HG03139 (cell line): ENCODE results near the gene GALE.
"Not testable (repeated sequence)": the region's sequence is repeated elsewhere in the genome, so short reads cannot be mapped to it uniquely, and the experiment has no call there.

Experiments used
- ATAC-seq: cut with Tn5 transposase; IDR thresholded peaks from one replicate; pipeline ENCODE4 v1.9.1; 2021; ENCODE audit not compliant: unreplicated experiment

GALE gene

DNA sequence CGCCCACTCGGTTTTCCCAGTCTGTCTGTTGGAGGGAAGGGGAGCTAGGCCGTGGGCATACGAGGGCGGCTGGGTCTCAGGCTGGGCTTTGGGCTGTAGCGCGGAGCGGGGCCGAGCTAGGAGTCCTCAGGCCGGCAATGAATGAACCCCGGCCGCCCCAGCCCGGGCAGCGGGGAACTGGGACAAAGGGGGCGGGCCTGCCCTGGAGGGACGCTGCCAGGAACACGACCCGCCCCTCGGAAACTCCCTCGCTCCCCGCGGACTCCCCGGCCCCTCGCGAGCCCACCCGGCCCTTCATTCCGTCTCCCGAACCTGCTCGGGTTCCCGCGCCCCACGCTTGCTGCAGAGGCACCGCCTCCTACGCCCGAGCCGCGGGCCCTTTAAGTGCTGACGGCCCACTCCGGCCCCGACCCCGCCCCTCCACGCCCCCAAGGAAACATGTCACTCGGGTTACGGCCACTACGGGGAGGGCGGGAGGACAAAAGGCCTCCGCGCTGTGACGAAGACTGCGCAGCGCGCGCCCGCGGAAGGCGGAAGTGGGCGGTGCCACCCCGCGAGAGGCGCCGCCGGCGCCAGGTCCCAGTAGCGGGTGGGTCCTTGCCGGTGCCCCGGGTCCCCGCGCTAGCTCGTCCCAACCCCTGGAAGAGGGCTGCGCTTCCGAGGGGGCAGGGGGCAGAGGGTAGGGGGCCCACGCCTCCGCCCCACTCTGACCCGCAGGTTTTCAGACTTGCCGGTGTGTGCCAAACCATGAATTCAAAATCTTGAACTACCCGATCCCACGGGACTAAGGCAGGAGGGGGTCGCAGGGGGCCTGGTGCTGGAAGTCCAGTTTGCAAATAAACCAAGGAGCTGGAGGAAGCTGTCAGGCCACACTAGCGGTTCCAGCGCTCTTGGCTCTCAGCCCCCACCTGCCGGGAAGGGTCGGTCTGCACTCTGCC lies at the start of gene GALE:
TSS of gene GALE (minus strand) at position 355 of the 938 bp plus-strand sequence. CDS start 1,747 bp downstream, outside the sequence.
- ATAC-seq = peak; percentile 82

DNA sequence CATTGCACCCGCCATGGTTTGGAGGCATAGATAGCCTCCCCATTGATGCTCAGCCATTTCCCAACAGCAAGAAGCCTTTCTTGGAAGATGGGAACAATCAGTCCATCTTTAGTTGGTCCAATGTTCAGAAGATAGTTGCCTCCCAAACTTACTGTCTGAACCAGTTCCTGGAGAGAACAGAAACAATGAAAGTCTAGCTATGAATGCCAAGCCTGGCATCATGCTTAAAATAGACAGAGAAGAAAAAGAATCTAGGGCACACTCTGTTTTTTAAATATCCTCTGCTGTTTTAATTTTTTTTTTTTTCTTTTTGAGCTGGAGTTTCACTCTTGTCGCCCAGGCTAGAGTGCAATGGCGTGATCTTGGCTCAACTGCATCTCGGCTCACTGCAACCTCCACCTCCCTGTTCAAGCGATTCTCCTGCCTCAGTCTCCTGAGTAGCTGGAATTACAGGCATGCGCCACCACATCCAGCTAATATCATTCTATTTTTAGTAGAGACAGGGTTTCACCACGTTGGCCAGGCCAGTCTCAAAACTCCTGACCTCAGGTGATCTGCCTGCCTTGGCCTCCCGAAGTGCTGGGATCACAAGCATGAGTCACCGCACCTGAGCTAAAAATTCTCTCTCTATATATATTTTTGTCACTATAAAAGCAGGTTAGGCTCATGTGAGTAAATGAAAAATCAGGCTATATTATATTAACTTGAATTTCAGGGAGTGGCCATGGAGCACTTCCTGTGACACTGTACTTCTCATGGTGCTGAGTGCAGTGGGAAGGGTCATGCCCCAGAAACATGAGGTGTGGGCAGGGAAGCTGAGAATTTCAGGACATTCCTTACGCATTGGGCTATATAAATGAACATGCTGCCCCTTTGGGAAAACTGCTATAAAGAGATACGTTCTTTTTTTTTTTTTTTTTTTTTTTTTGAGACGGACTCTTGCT lies 48.4 kb upstream of the GALE start:
- no peak for ATAC-seq

DNA sequence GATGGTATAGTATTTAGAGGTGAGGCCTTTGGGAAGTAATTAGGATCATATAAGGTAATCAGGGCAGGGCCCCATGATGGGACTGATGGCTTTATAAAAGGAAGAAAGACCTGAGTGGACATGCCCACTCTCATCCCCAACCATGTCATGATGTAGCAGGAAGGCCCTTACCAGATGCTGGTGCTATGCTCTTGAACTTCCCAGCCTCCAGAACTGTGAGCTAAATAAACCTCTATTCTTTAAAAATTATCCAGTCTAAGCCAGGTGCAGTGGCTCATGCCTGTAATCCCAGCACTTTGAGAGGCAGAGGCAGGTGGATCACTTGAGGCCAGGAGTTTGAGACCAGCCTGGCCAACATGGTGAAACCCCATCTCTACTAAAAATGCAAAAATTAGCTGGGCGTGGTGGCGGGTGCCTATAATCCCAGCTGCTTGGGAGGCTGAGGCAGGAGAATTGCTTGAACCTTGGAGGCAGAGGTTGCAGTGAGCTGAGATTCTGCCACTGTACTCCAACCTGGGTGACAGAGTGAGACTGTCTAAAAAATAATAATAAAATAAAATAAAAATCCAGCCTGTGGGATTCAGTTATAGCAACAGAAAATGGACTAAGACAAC lies 47.0 kb upstream of the GALE start:
- not testable (repeated sequence) for ATAC-seq

DNA sequence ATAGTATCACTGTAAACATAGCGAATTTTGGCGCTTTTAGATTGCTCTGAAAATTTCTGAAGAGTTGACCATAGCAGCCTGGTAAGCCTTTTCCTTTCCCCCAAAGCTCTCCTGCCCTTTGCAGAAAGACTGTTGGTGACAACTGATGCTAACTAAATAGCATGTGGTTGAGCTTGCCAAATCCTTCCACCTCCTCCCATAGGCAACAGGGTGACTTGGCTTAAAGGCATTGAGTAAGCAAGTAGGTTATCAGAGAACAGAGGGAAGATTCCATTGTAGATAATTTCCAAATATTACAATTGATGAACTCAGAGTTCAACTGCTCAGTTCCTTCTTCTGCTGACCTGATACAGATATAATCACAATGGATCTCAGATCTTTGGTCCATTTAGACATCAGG lies 44.6 kb upstream of the GALE start:
- no peak for ATAC-seq

DNA sequence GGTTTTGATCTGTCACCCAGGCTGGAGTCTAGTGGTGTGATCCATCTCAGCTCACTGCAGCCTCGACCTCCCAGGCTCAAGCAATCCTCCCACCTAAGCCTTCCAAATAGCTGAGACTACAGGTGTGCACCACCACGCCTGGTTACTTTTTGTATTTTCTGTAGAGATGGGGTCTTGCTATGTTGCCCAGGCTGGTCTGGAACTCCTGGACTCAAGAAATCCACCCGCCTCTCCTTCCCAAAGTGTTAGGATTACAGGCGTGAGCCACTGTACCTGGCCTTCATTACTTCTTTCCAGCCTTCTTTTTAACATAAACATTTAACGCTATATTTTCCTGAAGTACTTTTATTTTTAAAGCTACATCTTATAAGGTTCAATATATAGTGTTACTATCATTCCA lies 43.1 kb upstream of the GALE start:
- no peak for ATAC-seq

DNA sequence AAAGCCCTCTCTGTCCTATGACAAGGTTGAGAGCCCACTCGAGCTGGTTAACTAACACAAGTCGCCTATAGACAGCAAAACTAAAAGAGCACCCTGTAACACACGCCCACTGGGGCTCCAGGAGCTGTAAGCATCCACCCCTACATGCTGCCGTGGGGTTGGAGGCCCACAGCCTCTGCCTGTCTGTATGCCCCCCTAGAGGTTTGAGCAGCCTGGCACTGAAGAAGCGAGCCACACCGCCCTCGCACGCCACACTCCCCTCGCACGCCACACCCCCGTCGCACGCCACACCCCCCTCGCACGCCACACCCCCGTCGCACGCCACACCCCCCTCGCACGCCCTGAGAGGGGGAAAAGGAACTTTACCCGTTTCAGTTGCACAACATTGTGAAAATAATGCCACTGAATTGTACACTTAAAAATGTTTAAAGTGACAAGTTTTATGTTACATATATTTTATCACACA lies 37.9 kb upstream of the GALE start:
- ATAC-seq = no peak

DNA sequence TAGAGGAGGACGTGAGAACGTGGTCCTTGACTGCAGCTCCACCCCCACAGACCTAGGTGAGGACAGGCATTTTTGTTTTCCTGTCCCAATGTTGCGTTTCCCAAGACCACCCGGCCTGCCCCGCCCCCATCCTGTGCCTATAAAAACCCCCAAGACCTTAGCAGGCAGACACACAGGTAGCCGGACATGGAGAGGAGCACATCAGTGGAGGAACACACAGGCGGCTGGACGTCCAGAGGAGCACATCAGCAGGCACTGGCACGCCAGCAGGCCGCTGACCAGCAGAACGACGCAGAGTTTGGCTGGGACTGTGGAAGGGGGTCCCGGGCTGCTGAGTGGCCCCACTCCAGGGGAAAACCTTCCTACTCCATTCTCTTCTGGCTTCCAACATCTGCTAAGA lies 37.4 kb upstream of the GALE start:
- ATAC-seq = no peak

DNA sequence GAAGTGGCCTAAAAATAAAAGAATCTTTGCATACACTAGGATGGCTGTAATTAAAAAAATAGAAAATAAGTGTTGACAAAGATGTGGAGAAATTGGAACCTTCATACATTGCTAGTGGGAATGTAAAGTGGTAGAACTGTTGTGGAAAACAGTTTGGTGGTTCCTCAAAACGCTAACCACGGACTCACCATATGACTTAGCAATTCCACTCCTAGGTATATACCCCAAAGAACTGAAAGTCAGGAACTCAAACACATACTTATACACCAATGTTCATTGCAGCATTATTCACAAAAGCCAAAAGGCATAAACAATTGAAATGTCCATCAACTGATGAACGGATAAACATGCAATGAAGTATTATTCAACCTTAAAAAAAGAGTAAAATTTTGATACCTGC lies 35.5 kb upstream of the GALE start:
- no peak for ATAC-seq

DNA sequence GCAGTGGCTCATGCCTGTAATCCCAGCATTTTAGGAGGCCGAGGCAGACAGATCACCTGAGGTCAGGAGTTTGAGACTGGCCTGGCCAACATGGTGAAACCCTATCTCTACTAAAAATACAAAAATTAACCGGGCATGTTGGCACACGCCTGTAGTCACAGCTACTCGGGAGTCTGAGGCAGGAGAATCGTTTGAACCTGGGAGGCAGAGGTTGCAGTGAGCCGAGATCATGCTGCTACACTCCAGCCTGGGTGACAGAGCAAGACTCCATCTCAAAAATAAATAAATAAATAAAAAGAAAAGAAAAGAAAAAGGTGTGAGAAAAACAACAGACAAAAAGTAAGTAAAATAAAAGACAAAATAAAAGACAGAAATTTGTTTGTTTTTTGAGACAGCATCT lies 33.6 kb upstream of the GALE start:
- not testable (repeated sequence) for ATAC-seq

DNA sequence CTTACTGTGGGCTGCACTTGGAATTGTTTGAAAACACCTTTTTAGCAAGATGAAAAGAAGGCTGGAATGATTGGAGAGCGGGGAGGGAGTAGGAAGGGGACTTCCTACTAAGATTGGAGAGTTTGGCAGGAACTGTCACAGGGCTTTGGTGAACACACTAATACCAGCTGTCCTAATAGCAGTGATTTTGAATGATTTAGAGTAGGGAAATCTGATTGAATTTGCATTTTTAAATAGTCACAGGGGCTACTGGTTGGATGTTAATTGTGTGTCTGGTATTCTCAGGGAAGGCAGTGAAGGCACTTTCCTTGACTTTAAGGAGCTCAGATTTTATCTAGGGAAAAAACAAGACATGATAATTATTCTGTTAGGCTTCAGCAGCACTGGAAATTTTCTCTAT lies 27.2 kb upstream of the GALE start:
- ATAC-seq = no peak

DNA sequence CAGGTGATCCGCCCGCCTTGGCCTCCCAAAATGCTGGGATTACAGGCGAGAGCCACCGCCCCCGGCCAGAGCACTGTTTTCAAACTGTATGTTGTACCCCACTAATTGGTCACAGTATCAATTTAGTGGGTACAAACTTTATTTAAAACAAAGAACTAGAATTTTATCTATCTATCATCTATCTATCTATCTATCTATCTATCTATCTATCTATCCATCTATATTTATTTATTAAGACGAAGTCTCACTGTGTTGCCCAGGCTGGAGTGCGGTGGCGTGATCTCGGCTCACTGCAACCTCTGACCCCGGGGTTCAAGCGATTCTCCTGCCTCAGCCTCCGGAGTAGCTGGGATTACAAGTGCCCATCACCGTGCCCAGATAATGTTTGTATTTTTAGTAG lies 26.0 kb upstream of the GALE start:
- not testable (repeated sequence) for ATAC-seq

DNA sequence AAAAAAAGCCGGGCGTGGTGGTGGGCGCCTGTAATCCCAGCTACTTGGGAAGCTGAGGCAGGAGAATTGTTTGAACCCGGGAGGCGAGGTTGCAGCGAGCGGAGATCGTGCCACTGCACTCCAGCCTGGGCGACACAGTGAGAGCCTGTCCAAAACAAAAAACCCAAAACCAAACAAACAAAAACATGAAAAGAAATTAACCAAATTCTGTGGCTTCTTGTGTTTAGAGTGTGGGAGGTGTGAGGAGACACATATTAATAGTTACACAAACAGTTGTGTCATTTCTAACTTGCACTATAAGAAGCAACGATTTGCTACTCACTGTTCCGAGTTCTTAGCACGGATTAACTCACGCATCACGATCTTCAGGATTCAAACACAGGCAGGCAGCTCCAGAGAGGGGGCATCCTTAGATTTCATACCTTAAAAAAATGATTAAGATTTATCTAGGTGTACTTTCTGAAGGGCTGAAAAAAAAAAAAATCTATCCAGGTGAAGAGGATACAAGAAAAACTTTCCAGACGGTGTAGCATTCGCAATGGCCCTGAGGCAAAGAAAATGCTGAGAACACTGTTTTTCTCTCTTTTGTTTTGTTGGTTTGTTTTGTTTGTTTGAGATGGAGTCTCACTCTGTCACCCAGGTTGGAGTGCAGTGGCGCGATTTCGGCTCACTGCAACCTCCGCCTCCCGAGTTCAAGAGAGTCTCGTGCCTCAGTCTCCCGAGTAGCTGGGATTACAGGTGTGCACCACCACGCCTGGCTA lies 25.4 kb upstream of the GALE start:
- no peak for ATAC-seq

DNA sequence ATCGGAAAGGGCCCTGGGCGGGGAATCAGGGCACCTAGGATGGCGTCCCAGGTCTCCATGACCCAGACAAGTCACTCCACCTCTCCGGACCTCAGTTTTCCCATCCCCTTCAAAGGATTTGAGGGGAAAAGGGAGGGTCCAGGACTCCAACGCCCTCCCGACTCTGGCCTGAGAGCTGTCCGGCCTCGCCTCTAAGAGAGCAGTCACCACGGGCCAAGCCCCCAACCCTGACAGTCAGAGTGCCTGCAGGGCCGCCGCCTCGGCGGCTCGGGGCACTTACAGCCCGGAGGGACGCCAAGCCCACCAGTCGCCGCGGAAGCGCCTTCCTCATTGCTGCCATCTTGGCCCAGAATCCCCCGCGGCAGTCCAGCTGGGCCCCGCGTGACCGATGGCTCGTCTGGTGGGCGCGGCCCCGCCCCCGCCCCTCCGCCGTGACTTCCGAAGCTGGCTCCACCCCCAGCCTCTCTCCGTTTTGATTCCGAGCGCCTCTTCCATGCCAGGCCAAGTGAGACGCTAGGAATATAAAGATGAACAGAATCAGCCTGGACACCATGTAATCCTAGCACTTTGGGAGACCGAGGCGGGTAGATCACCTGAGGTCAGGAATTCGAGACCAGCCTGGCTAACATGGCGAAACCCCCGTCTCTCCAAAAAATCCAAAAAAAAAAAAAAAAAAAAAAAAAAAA lies 24.7 kb upstream of the GALE start, which contains the start of gene HMGCL:
TSS of gene HMGCL (minus strand) at position 354 of the 686 bp plus-strand sequence. CDS start at position 340, 14 bp downstream.
- no peak for ATAC-seq

DNA sequence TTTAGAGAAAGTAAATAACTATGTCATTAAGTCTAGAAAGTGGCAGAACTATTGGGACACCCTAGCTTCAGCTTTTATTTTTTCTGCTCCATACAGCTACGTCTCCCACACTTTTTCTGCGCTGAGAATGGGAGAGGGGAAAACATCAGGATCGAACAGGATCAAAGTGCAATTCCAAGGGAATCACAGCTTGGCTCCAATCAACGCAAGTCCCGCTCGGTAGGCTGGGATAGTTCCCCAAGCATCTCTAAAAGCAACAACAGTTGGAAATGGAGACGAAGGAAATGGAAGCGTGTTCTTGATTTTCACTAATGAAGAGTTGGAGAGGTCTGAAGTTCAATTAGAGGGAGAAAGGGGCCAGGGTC lies 24.1 kb upstream of the GALE start:
- no peak for ATAC-seq

DNA sequence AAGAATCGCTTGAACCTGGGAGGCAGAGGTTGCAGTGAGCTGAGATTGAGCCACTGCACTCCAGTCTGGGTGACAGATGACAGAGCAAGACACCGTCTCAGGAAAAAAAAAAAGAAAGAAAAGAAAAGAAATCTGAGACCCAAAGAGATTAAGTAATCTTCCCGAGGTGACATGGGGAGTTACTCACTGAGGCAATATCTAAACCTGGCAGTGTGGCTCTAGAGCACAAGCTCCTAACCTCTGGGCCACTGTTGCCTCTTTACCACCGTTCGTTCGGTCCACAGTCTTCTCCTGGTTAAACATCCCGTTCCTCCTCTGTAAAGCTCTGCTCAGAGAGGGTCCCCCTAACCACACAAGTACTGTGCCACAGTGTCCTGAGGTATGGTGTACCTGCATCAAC lies 23.2 kb upstream of the GALE start:
- no peak for ATAC-seq

DNA sequence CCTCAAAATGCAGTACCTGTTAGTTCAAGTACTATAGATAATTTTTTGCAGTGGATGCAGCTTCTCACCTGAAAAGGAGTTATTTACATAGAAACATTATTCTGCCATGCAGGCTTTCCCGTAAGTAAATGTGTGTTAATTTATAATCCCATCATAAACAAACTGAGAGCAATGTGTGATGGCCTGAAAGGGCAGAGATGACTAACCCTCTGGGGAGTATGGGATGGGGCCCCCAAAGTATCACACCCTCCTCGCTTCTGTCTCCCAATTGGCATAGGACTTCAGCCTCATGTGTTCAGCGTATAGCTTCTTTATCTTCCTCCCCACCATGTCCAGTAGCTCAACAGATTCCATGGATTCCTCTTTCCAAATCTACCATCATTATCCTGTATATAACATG lies 17.1 kb upstream of the GALE start:
- no peak for ATAC-seq

DNA sequence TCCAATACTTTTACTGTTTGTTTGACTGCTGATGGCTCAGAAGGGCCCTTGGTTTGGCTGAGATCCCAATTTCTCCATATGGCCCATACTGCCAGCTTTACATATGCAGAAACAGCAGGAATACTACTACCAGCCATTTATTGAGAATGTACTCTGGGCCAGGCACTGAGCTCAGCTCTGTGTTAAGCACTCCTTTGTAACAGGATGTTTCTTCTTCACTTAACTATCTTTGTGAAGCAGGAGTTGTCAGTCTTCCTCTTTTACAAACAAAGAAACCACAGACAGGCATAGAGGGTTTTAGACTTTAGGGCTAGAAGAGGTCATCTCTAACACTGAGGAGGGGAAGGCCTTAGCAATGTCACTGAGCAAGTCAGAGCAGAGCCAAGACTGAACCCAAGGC lies 16.4 kb upstream of the GALE start:
- ATAC-seq = no peak

DNA sequence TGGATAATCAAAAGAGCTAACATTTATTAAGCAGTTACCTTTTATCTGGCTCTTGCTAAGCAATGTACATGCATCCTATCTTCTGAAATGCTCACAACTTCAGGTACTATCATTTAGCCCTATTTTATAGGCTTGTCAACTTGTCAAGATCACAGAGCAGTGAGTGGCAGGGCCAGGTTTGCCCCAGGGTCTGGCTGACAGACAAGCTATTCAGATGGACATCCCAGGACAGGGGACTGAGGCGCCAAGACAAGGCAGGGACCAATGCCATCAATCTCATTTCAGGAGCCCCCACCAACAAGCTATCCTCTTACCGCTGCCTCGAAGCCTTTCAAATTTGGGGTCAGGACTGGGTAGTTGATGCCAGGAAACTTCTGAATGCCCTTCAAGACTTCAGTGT lies 15.8 kb upstream of the GALE start:
- no peak for ATAC-seq

DNA sequence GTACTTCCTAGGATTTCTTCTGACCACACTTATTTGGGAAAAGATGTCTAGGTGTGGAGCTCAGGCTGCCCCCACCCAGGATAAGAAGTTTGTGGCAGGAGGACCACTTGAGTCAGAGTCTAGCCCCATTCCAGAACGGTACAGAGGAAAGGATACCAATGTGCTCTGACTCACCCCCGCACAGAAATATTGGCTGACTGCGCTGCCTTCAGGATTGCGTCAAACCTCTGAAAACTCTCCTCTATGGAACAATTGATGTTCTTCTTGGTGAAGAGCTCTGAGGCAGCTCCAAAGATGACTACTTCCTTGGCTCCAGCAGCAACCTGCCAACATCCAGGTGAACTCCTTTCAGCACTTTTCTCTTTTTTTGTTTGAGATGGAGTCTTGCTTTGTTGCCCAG lies 13.5 kb upstream of the GALE start:
- no peak for ATAC-seq
